ENCODE data around the gene TBXAS1. TPM values are rescaled to one million over a fixed set of nuclear protein-coding genes. Genes with fewer than 3 reads are reported as not detected.

TBXAS1 gene
- total RNA-seq, 5 donors from 2014 or later (not counting 1 experiment from before 2014, with no cell fraction given) = 5.2 to 14.2 (median 7.3) TPM

GRCh38 chr7:140008755-140009610, 179.9 kb downstream of the TBXAS1 start:
- H3K27ac Mint-ChIP-seq = no peak overlapping the region

GRCh38 chr7:140009735-140010134, 180.7 kb downstream of the TBXAS1 start:
- H3K36me3 Mint-ChIP-seq = peaks cover 2% of the 10 kb centered on the region
- DNase-seq (no peak), ATAC-seq (replicated peaks in 1 of 4) (no peak)
- H3K27me3 Mint-ChIP-seq = peaks cover 0 to 4% of the 10 kb centered on the region in 2 donors
- Histone ChIP-seq H3K4me3 (ENCODE audit: control insufficient read depth in 1 of 2, extremely low read depth in 1 of 2, low read length in 1 of 2) (no peak overlapping the region), H3K27me3 (replicated peaks in 1 of 2; ENCODE audit: control insufficient read depth in 2 of 2, extremely low read depth in 1 of 2, insufficient read depth in 2 of 2, low read length in 1 of 2) (peaks cover 0 to 4% of the 10 kb centered on the region in 2 experiments), H3K36me3 (ENCODE audit: control insufficient read depth in 2 of 2, extremely low read depth in 1 of 2, insufficient read depth in 1 of 2, low read length in 1 of 2) (no peaks in the 10 kb centered on the region), H3K27ac (ENCODE audit: low read length) (no peak overlapping the region), H3K4me1 (ENCODE audit: control insufficient read depth in 1 of 2, extremely low read depth in 1 of 2, insufficient read depth in 2 of 2, low read length in 2 of 2) (no peaks in the 10 kb centered on the region), H3K9me3 (no peaks in the 10 kb centered on the region)
- ChIA-PET CTCF (interaction anchor here in 1 of 2 donors (0.6 kb wide), 1 partner anchor 390 kb away, joined by 5 read pairs; no protein-coding TSS in a partner anchor), POLR2A (no interaction called here)
- H3K4me3 Mint-ChIP-seq = no peak overlapping the region
- no peak overlapping the region for H3K27ac Mint-ChIP-seq
- 83% methylated on average over 8 of the region's 11 CpGs for WGBS (ENCODE audit: insufficient coverage)
- H3K9me3 Mint-ChIP-seq = no peaks in the 10 kb centered on the region
- H3K4me1 Mint-ChIP-seq = no peaks in the 10 kb centered on the region

More at GRCh38 chr7:140008755-140009610, 179.9 kb downstream of the TBXAS1 start:
- CTCF ChIA-PET = no interaction called here
- no peaks in the 10 kb centered on the region for H3K4me1 Mint-ChIP-seq
- peaks cover 0 to 4% of the 10 kb centered on the region in 2 donors for H3K27me3 Mint-ChIP-seq
- Histone ChIP-seq H3K4me3 (ENCODE audit: control insufficient read depth in 1 of 2, extremely low read depth in 1 of 2, low read length in 1 of 2) (no peak overlapping the region), H3K27ac (ENCODE audit: low read length) (no peak overlapping the region), H3K36me3 (ENCODE audit: control insufficient read depth in 2 of 2, extremely low read depth in 1 of 2, insufficient read depth in 1 of 2, low read length in 1 of 2) (no peaks in the 10 kb centered on the region), H3K9me3 (no peaks in the 10 kb centered on the region), H3K4me1 (ENCODE audit: control insufficient read depth in 1 of 2, extremely low read depth in 1 of 2, insufficient read depth in 2 of 2, low read length in 2 of 2) (no peaks in the 10 kb centered on the region), H3K27me3 (replicated peaks in 1 of 2; ENCODE audit: control insufficient read depth in 2 of 2, extremely low read depth in 1 of 2, insufficient read depth in 2 of 2, low read length in 1 of 2) (peaks cover 0 to 4% of the 10 kb centered on the region in 2 experiments)
- peaks cover 2% of the 10 kb centered on the region for H3K36me3 Mint-ChIP-seq
- POLR2A ChIA-PET = no interaction called here
- no peak overlapping the region for H3K4me3 Mint-ChIP-seq
- WGBS (ENCODE audit: insufficient coverage) = 93% methylated on average over 13 of the region's 16 CpGs
- ATAC-seq (replicated peaks in 1 of 4) (no peak), DNase-seq (no peak)
- H3K9me3 Mint-ChIP-seq = no peaks in the 10 kb centered on the region

- no peak overlapping the region for H3K4me3 ChIP-seq (ENCODE audit: control insufficient read depth in 1 of 2, extremely low read depth in 1 of 2, low read length in 1 of 2)
- Mint-ChIP-seq H3K4me3 (no peak overlapping the region), H3K4me1 (no peaks in the 10 kb centered on the region), H3K27ac (no peak overlapping the region), H3K36me3 (peaks cover 2% of the 10 kb centered on the region), H3K27me3 (peaks cover 0 to 4% of the 10 kb centered on the region in 2 donors), H3K9me3 (no peaks in the 10 kb centered on the region)
- no peaks in the 10 kb centered on the region for H3K9me3 ChIP-seq
- H3K36me3 ChIP-seq (ENCODE audit: control insufficient read depth in 2 of 2, extremely low read depth in 1 of 2, insufficient read depth in 1 of 2, low read length in 1 of 2) = no peaks in the 10 kb centered on the region
- no peak overlapping the region for H3K27ac ChIP-seq (ENCODE audit: low read length)
- WGBS (ENCODE audit: insufficient coverage) = 82% methylated on average over 6 of the region's 9 CpGs
- ATAC-seq (replicated peaks in 1 of 4) = no peak
- ChIA-PET POLR2A (no interaction called here), CTCF (interaction anchor here (0.6 to 0.8 kb wide), 5 partner anchors 198 to 405 kb away, joined by 3 to 6 read pairs (median 5); no protein-coding TSS in a partner anchor)
- H3K4me1 ChIP-seq (ENCODE audit: control insufficient read depth in 1 of 2, extremely low read depth in 1 of 2, insufficient read depth in 2 of 2, low read length in 2 of 2) = no peaks in the 10 kb centered on the region
- DNase-seq = no peak
- peaks cover 0 to 4% of the 10 kb centered on the region in 2 experiments for H3K27me3 ChIP-seq (replicated peaks in 1 of 2; ENCODE audit: control insufficient read depth in 2 of 2, extremely low read depth in 1 of 2, insufficient read depth in 2 of 2, low read length in 1 of 2)
Measured at GRCh38 chr7:140010194-140010895, 181.3 kb downstream of the TBXAS1 start.

GRCh38 chr7:140013676-140014075, 184.6 kb downstream of the TBXAS1 start:
- Histone ChIP-seq H3K4me1 (ENCODE audit: control insufficient read depth in 1 of 2, extremely low read depth in 1 of 2, insufficient read depth in 2 of 2, low read length in 2 of 2) (no peaks in the 10 kb centered on the region), H3K4me3 (ENCODE audit: control insufficient read depth in 1 of 2, extremely low read depth in 1 of 2, low read length in 1 of 2) (no peak overlapping the region), H3K27ac (ENCODE audit: low read length) (no peak overlapping the region), H3K36me3 (ENCODE audit: control insufficient read depth in 2 of 2, extremely low read depth in 1 of 2, insufficient read depth in 1 of 2, low read length in 1 of 2) (peaks cover 0 to 3% of the 10 kb centered on the region in 2 donors), H3K9me3 (no peaks in the 10 kb centered on the region), H3K27me3 (replicated peaks in 1 of 2; ENCODE audit: control insufficient read depth in 2 of 2, extremely low read depth in 1 of 2, insufficient read depth in 2 of 2, low read length in 1 of 2) (peaks cover 0 to 4% of the 10 kb centered on the region in 2 experiments)
- no peak for DNase-seq
- CTCF ChIA-PET = no interaction called here
- POLR2A ChIA-PET = no interaction called here
- H3K4me3 Mint-ChIP-seq = no peak overlapping the region
- no peak for ATAC-seq (replicated peaks in 1 of 4)
- 95% methylated on average over 4 of the region's 4 CpGs for WGBS (ENCODE audit: insufficient coverage)
- H3K27me3 Mint-ChIP-seq = peaks cover 0 to 4% of the 10 kb centered on the region in 2 donors
- peaks cover 2% of the 10 kb centered on the region for H3K36me3 Mint-ChIP-seq
- no peak overlapping the region for H3K27ac Mint-ChIP-seq
- no peaks in the 10 kb centered on the region for H3K4me1 Mint-ChIP-seq
- no peaks in the 10 kb centered on the region for H3K9me3 Mint-ChIP-seq

- peaks cover 0 to 4% of the 10 kb centered on the region in 2 donors for H3K27me3 Mint-ChIP-seq
- ChIA-PET POLR2A (no interaction called here), CTCF (no interaction called here)
- peaks cover 2% of the 10 kb centered on the region for H3K36me3 Mint-ChIP-seq
- H3K36me3 ChIP-seq (ENCODE audit: control insufficient read depth in 2 of 2, extremely low read depth in 1 of 2, insufficient read depth in 1 of 2, low read length in 1 of 2) = peaks cover 0 to 3% of the 10 kb centered on the region in 2 donors
- no peak overlapping the region for H3K27ac Mint-ChIP-seq
- no peaks in the 10 kb centered on the region for H3K9me3 ChIP-seq
- H3K9me3 Mint-ChIP-seq = no peaks in the 10 kb centered on the region
- 87% methylated on average over 10 of the region's 10 CpGs for WGBS (ENCODE audit: insufficient coverage)
- no peak overlapping the region for H3K27ac ChIP-seq (ENCODE audit: low read length)
- H3K4me3 ChIP-seq (ENCODE audit: control insufficient read depth in 1 of 2, extremely low read depth in 1 of 2, low read length in 1 of 2) = no peak overlapping the region
- ATAC-seq (replicated peaks in 1 of 4) (no peak), DNase-seq (no peak)
- no peaks in the 10 kb centered on the region for H3K4me1 Mint-ChIP-seq
- H3K4me1 ChIP-seq (ENCODE audit: control insufficient read depth in 1 of 2, extremely low read depth in 1 of 2, insufficient read depth in 2 of 2, low read length in 2 of 2) = no peaks in the 10 kb centered on the region
- H3K4me3 Mint-ChIP-seq = no peak overlapping the region
- peaks cover 0 to 4% of the 10 kb centered on the region in 2 experiments for H3K27me3 ChIP-seq (replicated peaks in 1 of 2; ENCODE audit: control insufficient read depth in 2 of 2, extremely low read depth in 1 of 2, insufficient read depth in 2 of 2, low read length in 1 of 2)
Measured at GRCh38 chr7:140014123-140014522, 185.1 kb downstream of the TBXAS1 start.

GRCh38 chr7:140015471-140015970, 186.5 kb downstream of the TBXAS1 start:
- Histone ChIP-seq H3K4me1 (ENCODE audit: control insufficient read depth in 1 of 2, extremely low read depth in 1 of 2, insufficient read depth in 2 of 2, low read length in 2 of 2) (no peaks in the 10 kb centered on the region), H3K4me3 (ENCODE audit: control insufficient read depth in 1 of 2, extremely low read depth in 1 of 2, low read length in 1 of 2) (no peak overlapping the region), H3K27ac (ENCODE audit: low read length) (no peak overlapping the region), H3K27me3 (replicated peaks in 1 of 2; ENCODE audit: control insufficient read depth in 2 of 2, extremely low read depth in 1 of 2, insufficient read depth in 2 of 2, low read length in 1 of 2) (peaks cover 0 to 4% of the 10 kb centered on the region in 2 experiments), H3K36me3 (ENCODE audit: control insufficient read depth in 2 of 2, extremely low read depth in 1 of 2, insufficient read depth in 1 of 2, low read length in 1 of 2) (peaks cover 0 to 3% of the 10 kb centered on the region in 2 donors), H3K9me3 (no peaks in the 10 kb centered on the region)
- Mint-ChIP-seq H3K4me1 (no peaks in the 10 kb centered on the region), H3K4me3 (no peak overlapping the region), H3K36me3 (peaks cover 2% of the 10 kb centered on the region), H3K27ac (no peak overlapping the region), H3K9me3 (no peaks in the 10 kb centered on the region), H3K27me3 (peaks cover 0 to 2% of the 10 kb centered on the region in 2 donors)
- 94% methylated on average over 10 of the region's 11 CpGs for WGBS (ENCODE audit: insufficient coverage)
- POLR2A ChIA-PET = interaction anchor here in 1 of 2 donors (0.5 kb wide), 1 partner anchor 119 kb away, joined by 3 read pairs; no protein-coding TSS in a partner anchor
- ATAC-seq (replicated peaks in 1 of 4) (no peak), DNase-seq (no peak)
- CTCF ChIA-PET = no interaction called here

All from T-cell (primary cell).